Sigmoid colon (tissue), 4 donors: ENCODE measurements around the gene ING3.

ENCODE experiments used
- CTCF ChIP-seq, 4 experiments: fragments of 450-650 bp in 3 of 4; fragments of 200-600 bp in 1 of 4; IDR thresholded peaks; one replicate each; pipeline ENCODE4 v1.5.1; 2016 to 2019; ENCODE audit warnings: antibody characterized with exemption in 4 of 4, mild to moderate bottlenecking in 3 of 4, moderate library complexity in 2 of 4
- POLR2AphosphoS5 ChIP-seq, 4 donors: sonication (generic); formaldehyde crosslinking; IDR thresholded peaks; one replicate each; pipeline ENCODE4 v1.6.1; 2017; ENCODE audit warnings: antibody characterized with exemption in 4 of 4

GRCh38 chr7:120949998-120950538, 509 bp upstream of the ING3 start:
- TF ChIP-seq CTCF (IDR thresholded peaks at IDR 0.05) (no peak), POLR2AphosphoS5 (IDR thresholded peaks at IDR 0.05) (no peak)
